Vagina (tissue), 2 donors: ENCODE results near the gene SLC1A4.
A peak's percentile ranks its signal among the peaks of the same experiment; 100 is the strongest.

Experiments used
- CTCF ChIP-seq, 3 experiments: fragments of 450-650 bp in 2 of 3; fragments of 200-600 bp in 1 of 3; sonication (generic) in 1 of 3; IDR thresholded peaks; one replicate each; pipeline ENCODE4 v1.5.1; 2017 to 2019; ENCODE audit warnings: antibody characterized with exemption in 3 of 3, mild to moderate bottlenecking in 2 of 3, moderate library complexity in 2 of 3
- POLR2A ChIP-seq, 2 donors: fragments of 450-650 bp; IDR thresholded peaks; one replicate each; pipeline ENCODE4 v1.6.1; 2017; ENCODE audit warnings: antibody characterized with exemption in 2 of 2, mild to moderate bottlenecking in 2 of 2, moderate library complexity in 2 of 2
- POLR2AphosphoS5 ChIP-seq, 2 donors: sonication (generic); formaldehyde crosslinking; IDR thresholded peaks; one replicate each; pipeline ENCODE4 v1.9.0; 2017; ENCODE audit warnings: antibody characterized with exemption in 2 of 2, mild to moderate bottlenecking in 2 of 2, low read depth in 1 of 2; ENCODE audit not compliant: insufficient read depth in 1 of 2

DNA sequence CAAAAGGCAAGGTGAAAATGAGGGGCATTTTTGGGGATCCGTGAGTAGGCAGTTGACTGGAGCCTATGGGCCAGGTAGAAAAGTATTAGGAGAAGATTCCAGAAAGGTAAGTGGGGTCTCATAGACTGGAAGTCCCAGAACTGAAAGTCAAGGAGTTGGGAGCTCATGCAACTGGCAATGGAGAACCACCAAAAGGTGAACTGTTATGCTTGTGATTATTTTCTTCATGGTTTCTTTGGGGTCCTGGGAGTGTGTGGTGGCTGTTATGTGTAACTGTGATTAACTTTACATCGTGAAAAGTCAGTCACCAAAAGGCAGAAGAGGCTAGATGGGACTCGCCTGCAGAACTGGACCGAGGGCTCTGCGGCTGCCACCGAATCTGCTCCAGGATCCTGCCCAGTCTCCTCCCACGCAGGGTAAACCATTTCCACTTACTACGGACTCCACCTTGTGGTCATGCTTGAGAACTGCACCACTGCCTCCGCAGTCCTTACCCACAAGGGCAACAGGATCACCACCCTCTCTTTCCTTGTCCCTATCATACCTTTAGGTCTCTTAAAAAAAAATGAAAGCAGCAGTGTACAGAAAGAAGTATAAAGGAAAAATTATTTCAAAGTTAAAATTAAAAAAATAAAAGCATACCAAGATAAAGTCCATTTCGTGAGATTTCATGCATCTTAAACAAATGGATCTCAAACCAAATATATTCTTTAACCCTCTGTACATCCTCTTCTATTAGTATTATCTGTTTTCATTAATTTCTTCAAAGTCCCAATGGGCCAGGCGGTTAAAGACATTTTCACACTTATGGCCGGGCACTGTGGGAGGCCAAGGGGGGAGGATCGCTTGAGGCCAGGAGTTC is 51.4 kb downstream of the SLC1A4 start:
- peak; percentile 90 to 93 (median 92) for TF ChIP-seq CTCF (IDR thresholded peaks at IDR 0.05)
- TF ChIP-seq POLR2AphosphoS5 (IDR thresholded peaks at IDR 0.05; ENCODE audit: insufficient read depth in 1 of 2, low read depth in 1 of 2) = peak; percentile 18 to 58
- no peak for TF ChIP-seq POLR2A (IDR thresholded peaks at IDR 0.05)
